Osteocyte (in vitro differentiated cells): ENCODE data around the gene DCLRE1B. TPM values are rescaled to one million over a fixed set of nuclear protein-coding genes. Genes with fewer than 3 reads are reported as not detected.

Source experiments
- DNase-seq: peaks from one replicate; pipeline ENCODE4 v3.0.0; 2021; ENCODE audit warnings: mixed read lengths; ENCODE audit not compliant: unreplicated experiment; ENCODE audit errors: extremely low spot score
- H3K27ac Mint-ChIP-seq: one replicate; pipeline ENCODE4 v1.8.0; 2021; ENCODE audit warnings: mild to moderate bottlenecking, mixed read lengths; ENCODE audit not compliant: unreplicated experiment
- H3K27me3 Mint-ChIP-seq: one replicate; pipeline ENCODE4 v1.8.0; 2021; ENCODE audit warnings: mixed read lengths; ENCODE audit not compliant: unreplicated experiment
- H3K36me3 Mint-ChIP-seq: one replicate; pipeline ENCODE4 v1.8.0; 2021; ENCODE audit warnings: mixed read lengths; ENCODE audit not compliant: unreplicated experiment
- H3K4me1 Mint-ChIP-seq: one replicate; pipeline ENCODE4 v1.8.0; 2021; ENCODE audit warnings: mixed read lengths; ENCODE audit not compliant: unreplicated experiment
- H3K4me3 Mint-ChIP-seq: one replicate; pipeline ENCODE4 v1.8.0; 2021; ENCODE audit warnings: mild to moderate bottlenecking, moderate library complexity, mixed read lengths; ENCODE audit not compliant: unreplicated experiment
- H3K9me3 Mint-ChIP-seq: one replicate; pipeline ENCODE4 v1.8.0; 2021; ENCODE audit warnings: mixed read lengths; ENCODE audit not compliant: unreplicated experiment
- CTCF ChIP-seq: fragments of 200-600 bp; sonication (generic); IDR thresholded peaks from 2 replicates; pipeline ENCODE4 v1.5.0; 2021; ENCODE audit warnings: antibody characterized with exemption, mild to moderate bottlenecking, moderate library complexity
- total RNA-seq: library from RNA; stranded (reverse); gene quantifications from 2 replicates; pipeline ENCODE4 v1.2.1, GENCODE V29; 2021

The DCLRE1B gene
- total RNA-seq, 1 donor from 2014 or later = 10.0 TPM

- peaks cover 33% of the 10 kb centered on the region for H3K4me1 Mint-ChIP-seq
- H3K9me3 Mint-ChIP-seq = no peaks in the 10 kb centered on the region
- TF ChIP-seq CTCF = no peak
- no peak overlapping the region for H3K4me3 Mint-ChIP-seq
- no peaks in the 10 kb centered on the region for H3K36me3 Mint-ChIP-seq
- DNase-seq = no peak
- H3K27ac Mint-ChIP-seq = no peak overlapping the region
- no peaks in the 10 kb centered on the region for H3K27me3 Mint-ChIP-seq
Observed at GRCh38 chr1:113858982-113859381, 46.1 kb upstream of the DCLRE1B start.

- H3K9me3 Mint-ChIP-seq = no peaks in the 10 kb centered on the region
- no peak overlapping the region for H3K27ac Mint-ChIP-seq
- no peak for TF ChIP-seq CTCF
- H3K36me3 Mint-ChIP-seq = no peaks in the 10 kb centered on the region
- peaks cover 33% of the 10 kb centered on the region for H3K4me1 Mint-ChIP-seq
- DNase-seq = no peak
- H3K4me3 Mint-ChIP-seq = no peak overlapping the region
- H3K27me3 Mint-ChIP-seq = no peaks in the 10 kb centered on the region
Observed at GRCh38 chr1:113859478-113860175, 45.5 kb upstream of the DCLRE1B start.

GRCh38 chr1:113860891-113861290 is 44.2 kb upstream of the DCLRE1B start:
- TF ChIP-seq CTCF = no peak
- peaks cover 32% of the 10 kb centered on the region for H3K4me1 Mint-ChIP-seq
- peak overlapping the region; percentile 63 for H3K27ac Mint-ChIP-seq
- peak overlapping the region; percentile 0 for H3K4me3 Mint-ChIP-seq
- no peaks in the 10 kb centered on the region for H3K9me3 Mint-ChIP-seq
- no peak for DNase-seq
- H3K36me3 Mint-ChIP-seq = no peaks in the 10 kb centered on the region
- H3K27me3 Mint-ChIP-seq = no peaks in the 10 kb centered on the region

- TF ChIP-seq CTCF = no peak
- H3K4me3 Mint-ChIP-seq = no peak overlapping the region
- no peaks in the 10 kb centered on the region for H3K27me3 Mint-ChIP-seq
- H3K4me1 Mint-ChIP-seq = peaks cover 25% of the 10 kb centered on the region
- H3K27ac Mint-ChIP-seq = peak overlapping the region; percentile 63
- H3K36me3 Mint-ChIP-seq = no peaks in the 10 kb centered on the region
- no peak for DNase-seq
- no peaks in the 10 kb centered on the region for H3K9me3 Mint-ChIP-seq
Observed at GRCh38 chr1:113861641-113862040, 43.5 kb upstream of the DCLRE1B start.

DNA sequence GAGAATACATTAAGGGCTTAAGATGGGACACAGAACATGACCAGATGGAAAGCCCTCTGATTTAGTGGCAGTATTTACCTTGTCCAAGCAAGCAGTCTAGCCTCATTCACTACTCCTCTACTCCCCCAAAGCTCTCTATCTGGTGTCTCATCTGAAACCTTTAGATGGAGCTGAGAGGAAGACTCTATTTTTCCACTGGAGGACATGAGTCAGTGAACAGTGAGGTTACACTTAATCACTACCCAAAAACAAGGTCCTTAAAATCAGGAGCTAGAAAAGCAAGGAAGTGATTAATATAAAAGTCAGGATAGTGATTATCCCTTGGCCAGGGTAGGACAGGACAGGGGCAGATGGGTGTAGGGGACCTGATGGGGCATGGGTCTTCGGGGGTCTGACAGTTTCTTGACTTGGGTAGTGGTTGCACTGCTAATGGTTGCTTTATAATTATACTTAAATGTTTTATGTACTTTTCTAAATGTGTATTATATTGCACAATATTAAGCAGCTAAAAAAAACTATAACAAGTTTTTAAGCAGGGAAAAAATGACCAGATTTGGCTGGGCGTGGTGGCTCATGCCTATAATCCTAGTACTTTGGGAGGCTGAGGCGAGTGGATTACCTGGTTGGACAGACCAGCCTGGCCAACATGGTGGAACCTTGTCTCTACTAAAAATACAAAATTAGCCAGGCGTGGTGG is 36.6 kb upstream of the DCLRE1B start:
- Mint-ChIP-seq H3K4me3 (no peak overlapping the region), H3K9me3 (no peaks in the 10 kb centered on the region), H3K36me3 (no peaks in the 10 kb centered on the region), H3K4me1 (no peaks in the 10 kb centered on the region), H3K27ac (no peak overlapping the region), H3K27me3 (no peaks in the 10 kb centered on the region)
- no peak for DNase-seq
- no peak for TF ChIP-seq CTCF
